Epithelial cell of esophagus (primary cell): ENCODE measurements around the gene ST6GAL1.
"Not testable (repeated sequence)": the region's sequence is repeated elsewhere in the genome, so short reads cannot be mapped to it uniquely, and the experiment has no call there.

Experiments used
- DNase-seq: peaks from one replicate; pipeline ENCODE4 v3.0.0; 2010; ENCODE audit warnings: low read depth
- H3K4me3 ChIP-seq: 2 replicates; pipeline ENCODE4 v1.5.1; 2011; ENCODE audit warnings: mild to moderate bottlenecking, low read length, control low read depth
- CTCF ChIP-seq: IDR thresholded peaks from 2 replicates; pipeline ENCODE4 v1.5.1; 2011; ENCODE audit warnings: low read depth, mild to moderate bottlenecking, low read length, control low read depth, inconsistent platforms; ENCODE audit not compliant: insufficient read depth; ENCODE audit errors: missing control alignments

The ST6GAL1 gene

GRCh38 chr3:186990277-186990676 lies 60.0 kb downstream of the ST6GAL1 start:
- no peak overlapping the region for H3K4me3 ChIP-seq
- no peak for TF ChIP-seq CTCF
- no peak for DNase-seq

GRCh38 chr3:186990878-186991308 lies 60.6 kb downstream of the ST6GAL1 start:
- DNase-seq: peak; percentile 80
- H3K4me3 ChIP-seq: no peak overlapping the region
- TF ChIP-seq CTCF: no peak

GRCh38 chr3:186991470-186991869 lies 61.1 kb downstream of the ST6GAL1 start:
- TF ChIP-seq CTCF: no peak
- H3K4me3 ChIP-seq: no peak overlapping the region
- DNase-seq: peak; percentile 31

- not testable (repeated sequence) for H3K4me3 ChIP-seq, DNase-seq
These were observed 61.8 kb downstream of the ST6GAL1 start for GRCh38 chr3:186992096-186992495.

- H3K4me3 ChIP-seq: no peak overlapping the region
- no peak for DNase-seq
- no peak for TF ChIP-seq CTCF
These were observed 63.0 kb downstream of the ST6GAL1 start for GRCh38 chr3:186993210-186993782.

- no peak overlapping the region for H3K4me3 ChIP-seq
- TF ChIP-seq CTCF: no peak
- no peak for DNase-seq
These were observed 64.0 kb downstream of the ST6GAL1 start for GRCh38 chr3:186994000-186994955.

GRCh38 chr3:186996356-186996755 lies 66.0 kb downstream of the ST6GAL1 start:
- H3K4me3 ChIP-seq: no peak overlapping the region
- no peak for DNase-seq
- no peak for TF ChIP-seq CTCF
